ENCODE results near the gene PRR15. TPM values are rescaled to one million over a fixed set of nuclear protein-coding genes. Genes with fewer than 3 reads are reported as not detected.

PRR15 gene
- total and polyA plus RNA-seq, 2 donors (not counting 1 experiment from before 2014, with no cell fraction given) = 0.04 TPM; not detected in 1

GRCh38 chr7:29564496-29565223, 1.0 kb downstream of the PRR15 start:
- H3K27me3 ChIP-seq (replicated peaks in 1 of 4; ENCODE audit: control extremely low read depth in 1 of 4, control insufficient read depth in 3 of 4, insufficient read depth in 4 of 4, low read length in 3 of 4) = peaks cover 0 to 54% (median 32%) of the 10 kb centered on the region in 4 experiments
- H3K9me3 Mint-ChIP-seq (ENCODE audit: insufficient read depth) = no peaks in the 10 kb centered on the region
- H3K27ac ChIP-seq (ENCODE audit: low read length in 2 of 2) = no peak overlapping the region
- ChIA-PET CTCF (interaction anchor here (0.6 kb wide), 1 partner anchor 32 kb away, joined by 6 read pairs; no protein-coding TSS in a partner anchor), POLR2A (no interaction called here)
- H3K9me3 ChIP-seq (ENCODE audit: control extremely low read depth in 1 of 3, control insufficient read depth in 2 of 3, insufficient read depth in 1 of 3, low read length in 2 of 3) = peaks cover 0 to 19% (median 0%) of the 10 kb centered on the region in 3 donors
- H3K27me3 Mint-ChIP-seq = peaks cover 64% of the 10 kb centered on the region
- peak; percentile 26 for DNase-seq
- peaks cover 28% of the 10 kb centered on the region for H3K4me1 Mint-ChIP-seq
- H3K4me3 Mint-ChIP-seq = peak overlapping the region; percentile 84
- intact Hi-C loops (cut with micrococcal nuclease) = no loop called here
- TF ChIP-seq EZH2 (IDR thresholded peaks at IDR 0.05; ENCODE audit: borderline replicate concordance, insufficient read depth, low read depth, low read length, poor library complexity, severe bottlenecking) (no peak), CTCF (IDR thresholded peaks at IDR 0.05) (no peak)
- H3K4me1 ChIP-seq (ENCODE audit: control insufficient read depth in 2 of 2, insufficient read depth in 2 of 2, low read length in 2 of 2) = peaks cover 33 to 38% of the 10 kb centered on the region in 2 donors
- WGBS (ENCODE audit: insufficient coverage) = under 1% methylated on average over 45 of the region's 48 CpGs
- no peaks in the 10 kb centered on the region for H3K36me3 ChIP-seq (replicated peaks in 1 of 2; ENCODE audit: control extremely low read depth in 1 of 2, control insufficient read depth in 1 of 2, extremely low read depth in 1 of 2, insufficient read depth in 2 of 2, low read length in 1 of 2)
- peak overlapping the region; percentile 49 for H2AFZ ChIP-seq (ENCODE audit: insufficient read depth, low read depth, low read length, poor library complexity, severe bottlenecking)
- no peak for ATAC-seq (ENCODE audit: low read depth)
- no peak overlapping the region for H3K27ac Mint-ChIP-seq
- H3K4me3 ChIP-seq (ENCODE audit: control extremely low read depth in 1 of 5, extremely low read depth in 1 of 5, insufficient read depth in 1 of 5, low read depth in 2 of 5, low read length in 4 of 5) = peak overlapping the region in 4 of 5 experiments; percentile 36 to 72 (median 38)
- H3K79me2 ChIP-seq (ENCODE audit: control insufficient read depth, insufficient read depth, low read length) = no peaks in the 10 kb centered on the region
- peak overlapping the region; percentile 73 for H3K4me2 ChIP-seq (replicated peaks; ENCODE audit: low read depth, low read length, poor library complexity, severe bottlenecking)
- no peaks in the 10 kb centered on the region for H4K20me1 ChIP-seq (ENCODE audit: control insufficient read depth, insufficient read depth, low read length, poor library complexity, severe bottlenecking)
- peak overlapping the region; percentile 28 for H3K9ac ChIP-seq (ENCODE audit: low read length)

- peak; percentile 10 for DNase-seq
- peak overlapping the region; percentile 84 for H3K4me3 Mint-ChIP-seq
- H3K4me3 ChIP-seq (ENCODE audit: control extremely low read depth in 1 of 5, extremely low read depth in 1 of 5, insufficient read depth in 1 of 5, low read depth in 2 of 5, low read length in 4 of 5) = peak overlapping the region in 3 of 5 experiments; percentile 11 to 36 (median 36)
Measured at GRCh38 chr7:29565224-29565630, 1.6 kb downstream of the PRR15 start.

More at GRCh38 chr7:29565224-29565630, 1.6 kb downstream of the PRR15 start:
- Histone ChIP-seq H3K27ac (ENCODE audit: low read length in 2 of 2) (no peak overlapping the region), H3K36me3 (replicated peaks in 1 of 2; ENCODE audit: control extremely low read depth in 1 of 2, control insufficient read depth in 1 of 2, extremely low read depth in 1 of 2, insufficient read depth in 2 of 2, low read length in 1 of 2) (no peaks in the 10 kb centered on the region), H3K27me3 (replicated peaks in 1 of 4; ENCODE audit: control extremely low read depth in 1 of 4, control insufficient read depth in 3 of 4, insufficient read depth in 4 of 4, low read length in 3 of 4) (peaks cover 0 to 54% (median 32%) of the 10 kb centered on the region in 4 experiments), H2AFZ (ENCODE audit: insufficient read depth, low read depth, low read length, poor library complexity, severe bottlenecking) (peak overlapping the region; percentile 49), H3K4me2 (replicated peaks; ENCODE audit: low read depth, low read length, poor library complexity, severe bottlenecking) (peak overlapping the region; percentile 73), H3K9ac (ENCODE audit: low read length) (peak overlapping the region; percentile 28), H3K4me1 (ENCODE audit: control insufficient read depth in 2 of 2, insufficient read depth in 2 of 2, low read length in 2 of 2) (peaks cover 33 to 38% of the 10 kb centered on the region in 2 donors), H4K20me1 (ENCODE audit: control insufficient read depth, insufficient read depth, low read length, poor library complexity, severe bottlenecking) (no peaks in the 10 kb centered on the region), H3K9me3 (ENCODE audit: control extremely low read depth in 1 of 3, control insufficient read depth in 2 of 3, insufficient read depth in 1 of 3, low read length in 2 of 3) (peaks cover 0 to 19% (median 0%) of the 10 kb centered on the region in 3 donors), H3K79me2 (ENCODE audit: control insufficient read depth, insufficient read depth, low read length) (no peaks in the 10 kb centered on the region)
- Mint-ChIP-seq H3K27ac (no peak overlapping the region), H3K27me3 (peaks cover 64% of the 10 kb centered on the region), H3K4me1 (peaks cover 28% of the 10 kb centered on the region), H3K9me3 (ENCODE audit: insufficient read depth) (no peaks in the 10 kb centered on the region)
- intact Hi-C loops (cut with micrococcal nuclease) = no loop called here
- ChIA-PET CTCF (no interaction called here), POLR2A (no interaction called here)
- TF ChIP-seq CTCF (IDR thresholded peaks at IDR 0.05) (no peak), EZH2 (IDR thresholded peaks at IDR 0.05; ENCODE audit: borderline replicate concordance, insufficient read depth, low read depth, low read length, poor library complexity, severe bottlenecking) (no peak)
- no peak for ATAC-seq (ENCODE audit: low read depth)
- 3% methylated on average over 4 of the region's 10 CpGs for WGBS (ENCODE audit: insufficient coverage)
